Fibroblast of skin of right biceps (primary cell): Measurements from ENCODE around the gene PLS1.
A peak's percentile ranks its signal among the peaks of the same experiment; 100 is the strongest.
"Not testable (repeated sequence)": the region's sequence is repeated elsewhere in the genome, so short reads cannot be mapped to it uniquely, and the experiment has no call there.

Source experiments
- DNase-seq: peaks from one replicate; pipeline ENCODE4 v3.0.0-alpha.2; 2013

PLS1 gene, protein sequence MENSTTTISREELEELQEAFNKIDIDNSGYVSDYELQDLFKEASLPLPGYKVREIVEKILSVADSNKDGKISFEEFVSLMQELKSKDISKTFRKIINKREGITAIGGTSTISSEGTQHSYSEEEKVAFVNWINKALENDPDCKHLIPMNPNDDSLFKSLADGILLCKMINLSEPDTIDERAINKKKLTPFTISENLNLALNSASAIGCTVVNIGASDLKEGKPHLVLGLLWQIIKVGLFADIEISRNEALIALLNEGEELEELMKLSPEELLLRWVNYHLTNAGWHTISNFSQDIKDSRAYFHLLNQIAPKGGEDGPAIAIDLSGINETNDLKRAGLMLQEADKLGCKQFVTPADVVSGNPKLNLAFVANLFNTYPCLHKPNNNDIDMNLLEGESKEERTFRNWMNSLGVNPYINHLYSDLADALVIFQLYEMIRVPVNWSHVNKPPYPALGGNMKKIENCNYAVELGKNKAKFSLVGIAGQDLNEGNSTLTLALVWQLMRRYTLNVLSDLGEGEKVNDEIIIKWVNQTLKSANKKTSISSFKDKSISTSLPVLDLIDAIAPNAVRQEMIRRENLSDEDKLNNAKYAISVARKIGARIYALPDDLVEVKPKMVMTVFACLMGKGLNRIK

DNA sequence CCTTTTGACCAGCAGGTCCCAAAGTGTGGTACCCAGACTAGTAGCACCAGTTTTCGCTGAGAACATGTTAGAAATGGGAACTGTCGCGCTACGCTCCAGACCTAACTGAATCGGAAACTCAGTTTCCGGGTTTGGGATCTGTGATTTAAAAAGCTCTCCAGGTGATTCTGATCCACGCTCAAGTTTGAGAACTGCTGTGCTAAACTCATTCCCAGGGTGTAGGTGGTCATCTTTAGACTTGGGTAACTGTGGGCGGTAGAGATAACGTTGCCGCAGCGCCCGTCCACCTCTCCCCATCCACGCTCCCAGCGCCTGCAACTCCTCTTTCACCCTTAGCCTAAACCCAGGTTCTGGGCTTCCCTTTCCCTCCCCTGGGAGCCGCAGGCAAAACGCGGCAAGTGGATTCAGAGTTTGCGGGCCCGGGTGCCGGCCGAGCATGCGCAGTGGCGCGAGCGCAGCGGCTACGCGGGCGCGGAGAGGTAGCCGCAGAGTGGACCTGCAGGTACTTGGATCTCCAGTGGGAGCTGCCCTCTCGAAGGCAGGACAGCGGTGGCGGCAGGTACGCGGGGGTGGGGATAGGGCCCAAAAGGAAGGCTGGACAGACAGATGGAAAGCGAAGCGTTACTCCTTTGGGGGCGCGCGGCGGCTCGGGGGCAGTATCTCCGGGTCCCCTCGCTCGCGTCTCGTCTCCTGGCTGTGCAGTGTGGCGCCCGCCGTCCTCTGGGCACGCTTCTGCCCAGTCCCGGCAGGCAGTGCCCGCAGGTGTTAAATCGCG lies at the start of gene PLS1:
Gene PLS1 (plus strand): TSS at position 443 of the 775 bp plus-strand sequence. CDS start 67,845 bp downstream, outside the sequence.
- DNase-seq = peak; percentile 79

DNA sequence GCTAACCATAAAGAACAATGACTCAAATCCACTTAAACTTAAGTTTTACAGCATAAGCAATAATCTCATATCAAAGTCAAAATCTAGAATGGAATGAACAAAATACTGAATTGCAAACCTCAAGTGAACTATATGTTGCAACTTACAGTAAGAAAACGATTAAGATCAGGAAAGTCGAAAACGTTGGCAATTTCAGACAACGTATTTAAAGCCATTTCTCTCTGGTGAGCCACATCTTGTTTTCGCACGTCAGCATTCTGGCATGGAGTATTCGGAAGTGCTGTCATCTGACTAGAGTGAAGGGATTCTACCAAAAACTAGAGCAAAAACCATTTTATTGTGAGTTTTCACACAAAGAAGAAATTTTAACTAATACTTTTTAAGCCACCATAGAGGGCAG lies 46.2 kb upstream of the PLS1 start:
- no peak for DNase-seq

DNA sequence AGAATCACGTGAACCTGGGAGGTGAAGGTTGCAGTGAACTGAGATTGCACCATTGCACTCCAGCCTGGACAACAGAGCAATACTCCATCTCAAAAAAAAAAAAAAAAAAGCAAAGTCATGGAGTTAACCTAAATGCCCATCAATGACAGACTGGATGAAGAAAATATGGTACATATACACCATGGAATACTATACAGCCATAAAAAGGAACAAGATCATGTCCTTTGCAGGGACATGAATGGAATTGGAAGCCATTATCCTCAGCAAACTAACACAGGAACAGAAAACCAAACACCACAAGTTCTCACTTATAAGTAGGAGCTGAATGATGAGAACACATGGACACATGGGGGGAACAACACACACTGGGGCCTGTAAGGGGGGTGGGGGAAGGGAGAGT lies 43.6 kb upstream of the PLS1 start:
- DNase-seq = not testable (repeated sequence)

DNA sequence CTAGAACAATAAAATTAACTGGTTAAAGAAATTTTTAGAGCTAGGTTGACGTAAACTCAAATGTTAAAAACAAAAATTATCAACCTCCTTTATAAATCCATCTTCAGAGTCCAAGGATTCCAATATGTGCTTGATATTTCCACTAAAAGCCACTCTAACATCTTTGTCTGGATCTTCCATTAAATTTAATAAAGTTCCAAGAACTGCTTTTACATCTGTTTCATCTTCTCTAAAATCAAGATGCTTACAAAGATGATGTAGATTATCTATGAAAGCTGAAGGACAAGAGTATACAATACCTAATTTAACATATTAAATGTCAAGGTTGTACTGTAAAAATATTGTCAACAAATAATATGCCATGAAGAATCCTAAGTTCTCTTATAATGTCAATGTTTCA lies 42.5 kb upstream of the PLS1 start:
- no peak for DNase-seq

DNA sequence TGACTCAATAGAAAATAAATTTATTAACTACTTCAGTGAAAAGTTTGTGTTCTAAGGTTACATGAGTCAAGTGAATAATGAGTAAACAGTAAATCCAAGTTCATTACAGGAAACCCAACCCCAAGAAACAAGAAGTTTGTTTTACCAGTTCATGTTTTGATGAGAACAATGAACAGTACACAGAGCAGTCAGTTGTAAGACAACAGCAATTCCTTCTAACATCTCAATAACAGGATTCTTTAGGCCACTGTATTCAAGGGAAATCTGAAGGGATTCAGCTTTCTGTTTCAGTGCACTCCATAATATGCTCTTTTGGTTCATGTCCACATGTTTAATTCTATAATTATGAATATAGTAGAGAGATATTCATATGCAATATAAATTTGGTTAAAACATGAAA lies 36.1 kb upstream of the PLS1 start:
- no peak for DNase-seq

DNA sequence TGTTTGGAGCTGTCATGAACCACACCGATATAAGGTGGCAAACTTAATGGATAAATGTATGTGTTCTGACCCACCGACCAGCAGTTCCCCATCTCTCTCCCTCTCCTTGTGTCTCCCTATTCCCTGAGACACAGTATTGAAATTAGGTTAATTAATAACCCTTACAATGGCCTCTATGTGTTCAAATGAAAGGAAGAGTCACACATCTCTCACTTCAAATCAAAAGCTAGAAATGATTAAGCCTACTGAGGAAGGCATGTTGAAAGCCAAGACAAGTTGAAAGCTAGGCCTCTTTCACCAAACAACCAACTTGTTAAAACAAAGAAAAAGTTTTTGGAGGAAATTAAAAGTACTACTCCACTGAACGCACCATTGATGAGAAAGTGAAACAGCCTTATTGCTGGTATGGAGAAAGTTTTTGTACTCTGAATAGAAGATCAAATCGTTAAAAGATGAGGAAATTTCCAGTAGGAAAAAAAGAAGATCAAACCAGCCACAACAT lies 32.6 kb upstream of the PLS1 start:
- no peak for DNase-seq

DNA sequence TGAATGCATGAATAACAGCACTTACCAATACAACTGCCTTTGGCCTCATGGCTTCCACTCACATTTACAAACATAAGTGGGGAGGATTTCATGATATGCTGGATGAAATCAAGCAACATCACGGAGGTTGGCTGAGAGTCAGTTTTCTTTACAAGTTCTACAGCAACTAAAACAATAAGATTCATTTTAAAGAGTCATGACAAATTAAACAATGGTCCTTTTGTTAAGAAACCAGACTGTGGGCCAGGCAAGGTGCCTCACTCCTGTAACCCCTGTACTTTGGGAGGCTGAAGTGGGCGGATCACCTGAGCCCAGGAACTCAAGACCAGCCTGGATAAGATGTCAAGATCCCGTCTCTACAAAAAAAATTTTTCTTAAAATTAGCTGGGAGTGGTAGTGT lies 30.1 kb upstream of the PLS1 start:
- no peak for DNase-seq

DNA sequence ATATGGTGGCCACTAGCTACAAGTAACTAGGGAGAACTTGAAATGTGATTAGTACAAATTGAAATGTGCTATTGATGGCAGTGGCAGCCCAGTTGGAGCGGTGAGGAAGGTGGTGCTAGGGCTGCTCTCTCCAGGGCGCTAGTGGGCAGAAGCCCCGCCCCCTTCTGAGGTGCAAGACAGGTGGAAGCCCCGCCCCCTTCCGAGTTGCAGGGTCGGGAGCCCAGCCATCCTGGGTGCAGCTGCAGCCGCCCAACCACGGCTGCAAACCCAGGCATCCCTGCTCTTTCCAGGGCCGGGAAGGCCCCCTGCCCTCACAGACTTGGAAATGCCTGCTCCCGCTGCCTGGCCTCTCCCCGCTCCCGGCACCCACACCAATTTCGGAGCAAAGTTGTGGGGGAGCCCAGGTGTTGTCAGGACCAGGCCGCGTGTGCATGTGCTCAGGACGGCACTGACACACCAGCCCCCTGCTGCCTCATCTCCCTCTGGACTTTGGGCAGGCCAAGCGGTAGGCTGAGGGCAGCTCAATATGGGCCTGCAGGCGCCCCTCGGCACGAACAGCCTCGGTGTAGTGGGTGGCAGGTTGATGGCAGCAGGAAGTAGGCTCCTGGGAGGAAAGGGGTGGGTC lies 27.7 kb upstream of the PLS1 start:
- DNase-seq = no peak

DNA sequence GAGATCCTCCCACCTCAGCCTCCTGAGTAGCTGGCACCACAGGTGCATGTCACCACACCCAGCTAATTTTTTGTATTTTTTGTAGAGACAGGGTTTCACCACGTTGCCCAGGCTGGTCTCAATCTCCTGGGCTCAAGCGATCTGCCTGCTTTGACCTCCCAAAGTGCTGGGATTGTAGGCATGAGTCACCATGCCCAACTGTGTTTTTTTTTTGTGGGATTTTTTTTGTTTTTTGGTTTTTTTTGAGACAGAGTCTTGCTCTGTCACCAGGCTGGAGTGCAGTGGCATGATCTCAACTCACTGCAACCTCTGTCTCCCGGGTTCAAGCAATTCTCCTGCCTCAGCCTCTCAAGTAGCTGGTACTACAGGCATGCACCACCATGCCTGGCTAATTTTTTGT lies 26.8 kb upstream of the PLS1 start:
- DNase-seq = not testable (repeated sequence)

DNA sequence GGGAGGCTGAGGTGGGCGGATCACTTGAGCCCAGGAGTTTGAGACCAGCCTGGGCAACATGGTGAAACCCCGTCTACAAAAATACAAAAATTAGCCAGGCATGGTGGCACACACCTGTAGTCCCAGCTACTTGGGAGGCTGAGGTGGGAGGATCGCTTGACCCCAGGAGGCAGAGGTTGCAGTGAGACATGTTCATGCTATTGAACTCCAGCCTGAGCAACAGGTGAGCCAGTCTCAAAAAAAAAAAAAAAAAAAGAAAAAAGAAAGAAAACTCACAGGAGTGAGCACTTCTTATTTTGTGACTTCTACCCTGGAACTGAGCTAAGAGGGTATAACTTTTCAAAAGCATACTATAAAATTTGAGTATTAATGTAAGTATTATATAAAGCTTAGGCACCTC lies 22.0 kb upstream of the PLS1 start:
- not testable (repeated sequence) for DNase-seq

DNA sequence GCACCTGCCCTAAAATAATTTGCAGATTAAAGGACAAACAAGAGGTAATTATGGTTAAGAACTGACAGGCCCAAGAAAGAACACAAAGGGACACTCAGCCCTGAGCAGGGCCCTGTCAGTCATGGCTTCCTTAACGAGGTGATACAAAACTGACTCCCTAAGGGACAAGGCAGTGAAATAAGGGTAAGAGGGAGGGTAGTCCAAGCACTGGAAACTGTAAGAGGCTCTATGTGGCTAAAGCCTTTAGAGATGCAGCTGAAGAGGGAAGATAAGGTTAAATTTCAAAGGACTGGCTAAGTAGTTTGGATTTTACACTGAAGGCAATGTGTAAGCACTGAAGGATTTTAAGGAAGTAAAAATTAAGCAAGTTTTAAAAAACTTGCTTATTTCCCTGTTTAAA lies 21.5 kb upstream of the PLS1 start:
- no peak for DNase-seq

DNA sequence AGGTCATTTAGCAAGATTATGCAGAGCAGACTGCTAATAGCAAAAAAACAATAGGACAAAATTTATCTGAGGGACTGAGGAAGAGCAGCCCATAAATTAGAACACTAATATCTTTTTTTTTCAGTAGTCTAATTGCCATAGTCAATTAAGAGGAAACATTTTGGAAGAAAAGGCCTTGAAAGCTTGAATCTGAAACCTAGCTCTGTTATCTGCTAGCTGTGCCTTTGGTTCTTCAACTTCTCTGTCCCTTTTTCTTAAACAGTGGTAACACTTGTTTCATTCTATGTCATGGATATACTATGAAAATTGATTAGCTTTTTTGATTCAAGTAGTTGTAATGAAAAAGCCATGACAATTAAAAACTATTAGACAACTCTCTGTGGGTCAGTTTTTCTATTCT lies 19.4 kb upstream of the PLS1 start:
- DNase-seq = no peak

DNA sequence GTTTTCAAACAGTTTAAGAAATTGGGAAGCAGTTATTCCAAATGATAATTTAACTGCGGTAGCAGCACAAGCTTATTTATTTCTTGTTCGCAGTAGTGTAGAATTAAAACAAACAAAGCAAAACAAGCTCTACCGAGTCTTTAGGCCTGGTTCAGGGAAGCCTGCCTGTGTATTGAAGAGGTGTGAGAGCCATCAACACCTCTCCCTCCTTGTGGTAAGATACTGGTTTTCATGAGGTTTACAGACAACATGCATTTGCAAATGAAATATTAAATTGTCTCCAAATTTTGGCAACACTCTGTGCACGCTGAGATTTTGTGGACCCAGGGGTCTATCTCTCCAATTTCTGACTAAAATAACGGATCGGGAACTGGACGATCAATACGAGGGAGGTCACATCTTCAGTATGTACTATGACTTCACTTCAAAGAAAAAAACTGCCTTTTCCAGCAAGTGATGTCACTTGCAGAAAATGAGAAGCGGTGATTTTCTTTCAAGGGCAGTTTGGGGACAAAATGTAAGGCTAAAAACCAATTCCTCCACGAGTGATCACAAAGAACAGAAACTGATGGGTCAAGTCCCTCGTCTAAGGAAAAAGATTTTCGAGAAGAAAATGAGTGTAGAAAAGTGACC lies 18.4 kb upstream of the PLS1 start:
- DNase-seq = peak; percentile 27

DNA sequence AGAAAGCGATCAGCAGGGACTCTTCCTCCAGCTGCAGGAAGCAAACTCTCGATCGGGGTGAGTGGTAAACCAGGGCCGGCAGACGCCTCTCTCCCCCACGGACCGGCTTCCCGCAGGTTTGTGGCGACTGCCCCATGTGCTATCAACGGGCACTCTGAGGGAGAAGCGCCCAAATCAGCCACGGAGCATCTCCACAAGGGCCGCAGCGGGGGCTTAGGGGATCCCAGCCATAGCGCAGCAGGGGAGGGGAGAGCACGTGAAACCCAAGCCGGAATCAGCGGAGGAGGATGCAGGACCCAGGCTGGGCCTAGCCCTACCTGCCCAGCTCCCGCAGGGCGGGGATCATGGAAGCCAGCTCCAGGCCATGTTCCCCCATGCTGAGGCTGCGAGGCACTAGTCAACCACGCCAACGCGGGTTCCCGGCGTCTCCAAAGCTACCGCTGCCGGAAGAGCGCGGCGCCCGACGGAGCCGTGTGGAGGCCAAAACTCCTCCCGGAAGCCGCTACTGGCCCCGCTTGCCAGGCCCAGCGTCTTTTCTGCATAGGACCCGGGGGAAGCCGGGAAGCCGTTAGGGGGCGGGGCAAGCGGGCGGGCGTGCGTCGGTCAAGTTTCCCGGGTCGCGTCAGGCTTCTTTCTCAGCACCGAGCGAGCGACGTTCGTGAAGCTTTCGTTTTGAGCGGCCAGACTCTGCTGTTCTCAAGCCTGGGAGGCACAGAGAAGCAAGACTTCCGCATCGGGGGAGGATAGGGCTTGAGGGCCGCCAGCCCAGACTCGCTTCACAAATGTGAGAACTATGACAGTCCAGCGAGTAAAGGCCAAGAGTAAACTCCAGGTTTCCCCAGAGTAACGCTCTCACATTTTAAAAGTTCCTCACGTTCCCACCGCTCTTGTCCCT lies 17.6 kb upstream of the PLS1 start, which contains the start of gene ATR:
Gene ATR (minus strand): TSS at position 405 of the 895 bp plus-strand sequence. CDS start 29 bp downstream, at position 376.
- peak; percentile 97 for DNase-seq

DNA sequence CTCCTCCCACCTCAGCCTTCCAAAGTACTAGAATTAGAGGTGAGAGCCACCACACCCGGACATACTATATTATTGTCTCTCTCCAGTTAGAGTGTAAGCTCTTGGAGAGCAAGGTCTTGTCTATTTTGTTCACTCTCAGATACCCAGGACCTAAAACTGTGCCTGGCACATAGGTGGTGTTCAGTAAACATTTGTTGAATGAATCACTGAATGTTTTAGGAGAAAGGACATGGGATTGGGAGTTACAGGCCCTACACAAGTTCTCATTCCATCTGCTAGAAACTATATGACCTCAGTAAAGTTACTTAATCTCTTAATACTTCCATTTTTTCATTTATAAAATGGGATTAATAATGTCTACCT lies 16.2 kb upstream of the PLS1 start:
- DNase-seq = no peak

DNA sequence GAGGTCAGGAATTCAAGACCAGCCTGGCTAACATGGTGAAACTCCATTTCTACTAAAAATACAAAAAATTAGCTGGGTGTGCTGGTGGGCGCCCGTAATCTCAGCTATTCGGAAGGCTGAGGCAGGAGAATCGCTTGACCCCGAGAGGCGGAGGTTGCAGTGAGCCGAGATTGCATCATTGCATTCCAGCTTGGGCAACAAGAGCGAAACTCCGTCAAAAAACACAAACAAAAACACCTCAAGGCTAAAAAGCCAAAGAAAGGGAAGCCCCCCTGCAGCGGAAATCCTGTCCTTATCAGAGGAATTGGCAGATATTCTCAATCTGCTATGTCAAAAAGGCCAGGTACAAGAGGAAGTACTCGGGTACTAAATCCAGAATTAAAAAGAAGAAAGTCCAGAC lies 15.1 kb upstream of the PLS1 start:
- DNase-seq = not testable (repeated sequence)

DNA sequence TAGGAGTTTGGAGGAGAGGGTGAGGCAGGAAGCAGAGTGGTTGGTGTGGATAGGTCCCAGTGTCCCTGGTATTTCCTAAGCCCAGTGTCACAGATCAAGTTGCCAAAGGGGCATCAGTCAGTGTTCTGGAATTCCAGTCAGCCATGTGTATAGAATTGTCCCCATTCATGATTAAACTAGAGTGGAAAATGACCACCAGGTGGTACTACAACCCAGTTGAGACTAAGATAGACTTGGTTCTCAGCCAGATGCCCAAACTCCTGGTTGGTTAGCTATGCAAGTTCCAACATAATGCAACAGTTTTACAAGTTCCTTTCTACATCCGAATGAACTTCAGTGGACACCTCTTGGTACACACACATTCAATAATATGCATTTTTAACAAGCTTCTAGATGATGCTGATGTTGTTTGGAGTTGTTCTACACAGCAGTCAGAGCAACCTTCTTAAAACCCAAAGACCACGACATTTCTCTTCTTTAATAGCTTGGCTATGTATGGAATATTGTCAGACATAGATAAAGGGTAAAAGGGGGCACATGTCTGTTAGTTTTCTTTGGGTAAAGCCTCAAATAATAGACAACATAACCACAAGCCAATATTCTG lies 9.3 kb upstream of the PLS1 start:
- peak; percentile 74 for DNase-seq

DNA sequence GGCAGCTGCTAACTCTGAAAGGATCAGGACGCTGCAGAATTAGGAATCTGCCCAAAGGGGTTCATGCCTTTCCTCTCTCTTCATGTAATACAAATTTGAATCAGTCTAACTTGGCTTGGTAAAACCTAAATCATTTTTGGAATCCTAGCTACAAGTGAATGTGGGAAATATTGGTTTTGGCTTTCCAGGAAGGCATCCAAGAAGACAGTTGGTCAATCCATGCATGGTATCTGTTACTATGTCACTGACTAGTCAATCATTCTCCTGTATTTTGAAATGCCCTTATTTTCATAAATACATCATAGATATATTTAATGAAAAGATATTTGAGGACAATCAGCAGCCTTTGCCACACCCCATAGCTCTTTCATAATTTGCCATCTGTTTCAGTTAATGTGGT lies 7.5 kb upstream of the PLS1 start:
- DNase-seq = no peak

DNA sequence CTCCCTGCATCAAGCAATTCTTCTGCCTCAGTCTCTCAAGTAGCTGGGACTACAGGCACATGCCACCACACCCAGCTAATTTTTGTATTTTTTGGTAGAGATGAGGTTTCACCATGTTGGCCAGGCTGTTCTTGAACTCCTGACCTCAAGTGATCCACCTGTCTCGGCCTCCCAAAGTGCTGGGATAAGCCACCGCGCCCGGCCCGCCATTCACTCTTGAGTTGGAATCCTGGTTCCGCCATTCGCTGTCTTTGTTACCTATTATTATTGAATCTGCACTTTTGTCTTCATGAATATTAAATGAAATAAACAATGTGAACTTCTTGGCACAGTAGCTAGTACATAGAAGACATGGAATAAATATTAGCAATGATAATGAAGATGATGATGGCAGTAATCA lies 3.9 kb upstream of the PLS1 start:
- not testable (repeated sequence) for DNase-seq

DNA sequence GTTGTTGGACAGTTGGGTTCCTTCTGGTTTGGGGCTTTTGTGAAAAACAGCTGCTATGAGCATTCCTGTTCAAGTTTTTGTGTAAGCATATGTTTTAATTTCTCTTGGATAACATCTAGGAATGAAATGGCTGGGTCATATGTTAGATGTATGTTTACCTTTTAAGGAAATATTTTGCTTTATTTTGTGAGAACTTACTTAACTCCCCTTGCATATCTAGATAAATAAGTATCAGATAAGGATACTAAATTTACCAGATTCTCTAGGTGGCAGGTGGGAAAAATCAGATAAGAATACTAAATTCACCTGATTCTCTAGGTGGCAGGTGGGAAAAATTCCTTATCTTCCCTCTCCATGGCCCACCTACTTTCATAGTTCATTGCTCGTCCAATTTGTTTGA lies 1.1 kb upstream of the PLS1 start:
- no peak for DNase-seq

DNA sequence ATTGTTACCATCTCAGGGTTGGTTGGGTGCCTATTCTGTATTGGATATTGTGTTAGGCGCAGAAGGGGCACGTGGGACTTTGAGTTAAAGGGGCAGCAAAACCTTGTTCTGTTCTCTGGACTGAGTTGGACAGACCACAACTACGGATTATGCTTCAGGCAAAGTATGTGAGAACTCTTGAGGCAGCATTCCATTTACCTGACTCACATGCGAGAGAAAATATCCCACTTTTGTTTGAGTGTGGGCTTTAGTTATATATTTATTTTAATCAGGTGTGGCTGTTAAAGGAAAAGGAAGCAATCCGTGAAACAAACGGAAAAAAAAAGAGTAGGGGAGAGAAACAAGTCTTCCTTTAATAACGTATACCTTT lies 627 bp upstream of the PLS1 start:
- DNase-seq = peak; percentile 89
